HepG2 (cell line): Measurements from ENCODE around the gene GRIP1. TPM values are rescaled to one million over a fixed set of nuclear protein-coding genes. Genes with fewer than 3 reads are reported as not detected.

Source experiments
- ATAC-seq: fragments of 200-7000 bp; cut with Tn5 transposase; 3 replicates; pipeline ENCODE4 v1.9.1; 2020; ENCODE audit warnings: mild to moderate bottlenecking, moderate library complexity
- BruUV-seq: library from RNA; stranded (reverse); fragments of 400-500 nt; replicated peaks from 2 replicates; lab custom pipeline; 2021; lab: Mats Ljungman, UMichigan
- CTCF ChIA-PET: fragments of 300-600 bp; formaldehyde crosslinking; extraction: SDS; loops from one replicate; lab custom pipeline; 2021; ENCODE audit warnings: low total read pairs, inconsistent platforms, low intra/inter-chr PET ratio; lab: Yijun Ruan, JAX
- POLR2A ChIA-PET: fragments of 350-600 bp; sonication (Branson Sonifier 250); formaldehyde crosslinking; loops from one replicate; lab custom pipeline; 2020; ENCODE audit warnings: antibody characterized with exemption, inconsistent platforms; lab: Yijun Ruan, JAX
- DNase-seq: peaks from one replicate; pipeline ENCODE4 v3.0.0-alpha.2; 2015; ENCODE audit warnings: low spot score
- FAIRE-seq: peaks from 3 replicates; lab custom pipeline; 2011; peaks lifted over from hg19 to GRCh38; lab: Jason Lieb, UNC
- H2AFZ ChIP-seq: one replicate; pipeline ENCODE4 v1.6.1; 2011; ENCODE audit warnings: low read length, inconsistent platforms
- H3K27ac ChIP-seq: fragments of 300-600 bp; 3 replicates; pipeline ENCODE4 v1.8.0; 2011; ENCODE audit warnings: mixed run types, mild to moderate bottlenecking, mixed read lengths, low read length, inconsistent platforms; ENCODE audit not compliant: insufficient read depth; ENCODE audit errors: extremely low read length
- H3K27me3 ChIP-seq, 2 experiments: fragments of 200-600 bp in 1 of 2; 2 replicates in 1 of 2; 3 replicates in 1 of 2; pipeline versions ENCODE4 v1.6.0 to v1.8.0; 2011; ENCODE audit warnings: low read length in 2 of 2, mild to moderate bottlenecking in 2 of 2, moderate library complexity in 2 of 2, inconsistent platforms in 1 of 2; ENCODE audit not compliant: insufficient read depth in 2 of 2, control insufficient read depth in 1 of 2
- H3K36me3 ChIP-seq, 2 experiments: fragments of 200-600 bp in 1 of 2; replicated peaks in 1 of 2; 2 replicates in 1 of 2; 3 replicates in 1 of 2; pipeline versions ENCODE4 v1.5.1 to v1.8.0; 2011; ENCODE audit warnings: low read length in 2 of 2, inconsistent platforms in 1 of 2; ENCODE audit not compliant: insufficient read depth in 2 of 2, control insufficient read depth in 1 of 2
- H3K4me1 ChIP-seq: 2 replicates; pipeline ENCODE4 v1.5.1; 2012; ENCODE audit warnings: low read length, inconsistent platforms; ENCODE audit not compliant: insufficient read depth
- H3K4me2 ChIP-seq: 2 replicates; pipeline ENCODE4 v1.6.0; 2011; ENCODE audit warnings: low read depth, low read length, inconsistent platforms
- H3K4me3 ChIP-seq, 3 experiments: fragments of 200-600 bp in 1 of 3; sonication (generic), shearing (Covaris generic) in 1 of 3; replicated peaks in 1 of 3; 2 replicates each; pipeline ENCODE4 v1.5.1; 2011 to 2016; ENCODE audit warnings: low read length in 3 of 3, inconsistent platforms in 2 of 3, low read depth in 2 of 3, mild to moderate bottlenecking in 2 of 3, control low read depth in 1 of 3, mixed read lengths in 1 of 3; ENCODE audit not compliant: insufficient read depth in 1 of 3
- H3K79me2 ChIP-seq: one replicate; pipeline ENCODE4 v1.6.1; 2011; ENCODE audit warnings: low read length, inconsistent platforms; ENCODE audit not compliant: insufficient read depth
- H3K9ac ChIP-seq: 2 replicates; pipeline ENCODE4 v1.6.0; 2011; ENCODE audit warnings: mild to moderate bottlenecking, low read depth, low read length, inconsistent platforms; ENCODE audit not compliant: insufficient read depth
- H3K9me3 ChIP-seq: 2 replicates; pipeline ENCODE4 v1.5.1; 2012; ENCODE audit warnings: mild to moderate bottlenecking, low read length
- H4K20me1 ChIP-seq: 2 replicates; pipeline ENCODE4 v1.6.0; 2011; ENCODE audit warnings: inconsistent platforms, mild to moderate bottlenecking, low read length, moderate library complexity; ENCODE audit not compliant: insufficient read depth
- IRX3 ChIP-seq: sonication (generic); formaldehyde crosslinking; IDR thresholded peaks from 2 replicates; pipeline ENCODE4 v1.8.1; 2023; ENCODE audit warnings: mild to moderate bottlenecking, low read depth, missing genetic modification reagents, borderline replicate concordance
- NFYB ChIP-seq: sonication (generic); formaldehyde crosslinking; IDR thresholded peaks from 2 replicates; pipeline ENCODE4 v1.4.0; 2020; ENCODE audit warnings: missing genetic modification reagents
- ZNF841 ChIP-seq: sonication (generic); formaldehyde crosslinking; IDR thresholded peaks from 2 replicates; pipeline ENCODE4 v1.8.1; 2023; ENCODE audit warnings: missing genetic modification reagents, borderline replicate concordance
- in situ Hi-C: cut with HindIII; loops from 2 replicates; pipeline ENCODE4 v1.10.0; 2017; ENCODE audit warnings: low pct_unique_long_range_greater_than_20kb; ENCODE audit not compliant: extremely low pct_ligation_motif_present
- intact Hi-C: fragments of 100-400 bp; cut with micrococcal nuclease; formaldehyde crosslinking; loops from one replicate; pipeline ENCODE4 v1.10.0; 2022; ENCODE audit not compliant: unreplicated experiment
- polyA plus RNA-seq, 8 experiments: library from polyadenylated mRNA; depleted of rRNA in 3 of 8; stranded (reverse) in 7 of 8; unstranded in 1 of 8; fragments of >200 nt; fragmentation: Illumina TruSeq in 4 of 8; extraction: Trizol in 4 of 8; gene quantifications; 2 replicates each; pipeline versions ENCODE4 v1.2.1 to v1.2.3, GENCODE V29; 2011 to 2016; ENCODE audit warnings: low read depth in 4 of 8, missing spikeins in 1 of 8, mixed read lengths in 1 of 8; ENCODE audit not compliant: insufficient read depth in 1 of 8
- total RNA-seq, 5 experiments: library from RNA; depleted of rRNA; stranded (reverse); fragments of >200 nt; fragmentation: Illumina TruSeq; extraction: Trizol; gene quantifications; 2 replicates each; pipeline ENCODE4 v1.2.3, GENCODE V29; 2016; ENCODE audit warnings: low read depth in 1 of 5
- TF ChIP-seq, protein P1 (sequence below): sonication (generic); formaldehyde crosslinking; IDR thresholded peaks from 2 replicates; pipeline ENCODE4 v1.4.0; 2020; ENCODE audit warnings: low read depth, mild to moderate bottlenecking, missing genetic modification reagents
- TF ChIP-seq, protein P2 (sequence below): IDR thresholded peaks from 2 replicates; pipeline ENCODE4 v1.6.1; 2012; ENCODE audit warnings: low read depth, low read length, improper control_type of control experiment
- TF ChIP-seq, protein P3 (sequence below): IDR thresholded peaks from 2 replicates; pipeline ENCODE4 v1.6.1; 2016; ENCODE audit warnings: mild to moderate bottlenecking
- TF ChIP-seq, protein P4 (sequence below): IDR thresholded peaks from 2 replicates; pipeline ENCODE4 v1.6.1; 2016; ENCODE audit warnings: mild to moderate bottlenecking, missing biosample characterization, missing genetic modification reagents
- TF ChIP-seq, protein P5 (sequence below): sonication (generic); formaldehyde crosslinking; IDR thresholded peaks from 2 replicates; pipeline ENCODE4 v1.4.0; 2020; ENCODE audit warnings: low read depth, missing genetic modification reagents
- TF ChIP-seq, protein P6 (sequence below): sonication (generic); formaldehyde crosslinking; IDR thresholded peaks from 2 replicates; pipeline ENCODE4 v1.4.0; 2020; ENCODE audit warnings: mild to moderate bottlenecking, missing genetic modification reagents

GRIP1 gene
- total and polyA plus RNA-seq, 2 of the 13 experiments (the other 11 are each of a cell fraction or from before 2014, with no cell fraction given), result not detected

DNA sequence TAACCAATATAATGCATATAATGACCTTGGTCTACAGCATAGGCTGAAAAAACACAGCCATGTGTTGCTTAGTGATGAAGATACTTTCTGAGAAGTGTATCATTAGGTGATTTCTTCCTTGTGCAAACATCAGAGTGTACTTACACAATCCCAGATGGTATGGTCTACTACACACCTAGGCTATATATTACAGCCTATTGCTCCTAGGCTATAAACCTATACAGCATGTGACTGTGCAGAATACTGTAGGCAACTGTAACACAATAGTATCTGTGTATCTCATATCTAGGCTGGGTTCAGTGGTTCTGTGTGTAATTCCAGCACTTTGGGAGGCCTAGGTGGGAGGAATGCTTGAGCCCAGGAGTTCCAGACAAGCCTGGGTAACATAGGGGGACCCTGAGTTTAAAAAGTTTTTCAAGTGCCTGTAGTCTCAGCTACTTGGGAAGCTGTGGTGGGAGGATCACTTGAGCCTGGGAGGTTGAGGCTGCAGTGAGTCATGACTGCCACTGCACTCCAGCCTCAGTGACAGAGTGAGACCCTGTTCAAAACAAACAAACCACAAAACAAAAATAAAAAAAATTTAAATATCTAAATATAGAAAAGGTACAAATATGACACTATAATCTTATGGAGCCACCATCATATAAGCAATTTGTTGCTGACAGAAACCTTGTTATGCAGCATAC lies 66.6 kb downstream of the GRIP1 start:
- CTCF ChIA-PET, result no interaction called here
- TF ChIP-seq, protein P1, sequence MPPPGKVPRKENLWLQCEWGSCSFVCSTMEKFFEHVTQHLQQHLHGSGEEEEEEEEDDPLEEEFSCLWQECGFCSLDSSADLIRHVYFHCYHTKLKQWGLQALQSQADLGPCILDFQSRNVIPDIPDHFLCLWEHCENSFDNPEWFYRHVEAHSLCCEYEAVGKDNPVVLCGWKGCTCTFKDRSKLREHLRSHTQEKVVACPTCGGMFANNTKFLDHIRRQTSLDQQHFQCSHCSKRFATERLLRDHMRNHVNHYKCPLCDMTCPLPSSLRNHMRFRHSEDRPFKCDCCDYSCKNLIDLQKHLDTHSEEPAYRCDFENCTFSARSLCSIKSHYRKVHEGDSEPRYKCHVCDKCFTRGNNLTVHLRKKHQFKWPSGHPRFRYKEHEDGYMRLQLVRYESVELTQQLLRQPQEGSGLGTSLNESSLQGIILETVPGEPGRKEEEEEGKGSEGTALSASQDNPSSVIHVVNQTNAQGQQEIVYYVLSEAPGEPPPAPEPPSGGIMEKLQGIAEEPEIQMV (CRISPR knock-in tag), result no peak
- TF ChIP-seq, protein P2, sequence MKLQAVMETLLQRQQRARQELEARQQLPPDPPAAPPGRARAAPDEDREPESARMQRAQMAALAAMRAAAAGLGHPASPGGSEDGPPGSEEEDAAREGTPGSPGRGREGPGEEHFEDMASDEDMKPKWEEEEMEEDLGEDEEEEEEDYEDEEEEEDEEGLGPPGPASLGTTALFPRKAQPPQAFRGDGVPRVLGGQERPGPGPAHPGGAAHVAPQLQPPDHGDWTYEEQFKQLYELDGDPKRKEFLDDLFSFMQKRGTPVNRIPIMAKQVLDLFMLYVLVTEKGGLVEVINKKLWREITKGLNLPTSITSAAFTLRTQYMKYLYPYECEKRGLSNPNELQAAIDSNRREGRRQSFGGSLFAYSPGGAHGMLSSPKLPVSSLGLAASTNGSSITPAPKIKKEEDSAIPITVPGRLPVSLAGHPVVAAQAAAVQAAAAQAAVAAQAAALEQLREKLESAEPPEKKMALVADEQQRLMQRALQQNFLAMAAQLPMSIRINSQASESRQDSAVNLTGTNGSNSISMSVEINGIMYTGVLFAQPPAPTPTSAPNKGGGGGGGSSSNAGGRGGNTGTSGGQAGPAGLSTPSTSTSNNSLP, result no peak
- TF ChIP-seq IRX3 (CRISPR knock-in tag), result no peak
- TF ChIP-seq, protein P3, sequence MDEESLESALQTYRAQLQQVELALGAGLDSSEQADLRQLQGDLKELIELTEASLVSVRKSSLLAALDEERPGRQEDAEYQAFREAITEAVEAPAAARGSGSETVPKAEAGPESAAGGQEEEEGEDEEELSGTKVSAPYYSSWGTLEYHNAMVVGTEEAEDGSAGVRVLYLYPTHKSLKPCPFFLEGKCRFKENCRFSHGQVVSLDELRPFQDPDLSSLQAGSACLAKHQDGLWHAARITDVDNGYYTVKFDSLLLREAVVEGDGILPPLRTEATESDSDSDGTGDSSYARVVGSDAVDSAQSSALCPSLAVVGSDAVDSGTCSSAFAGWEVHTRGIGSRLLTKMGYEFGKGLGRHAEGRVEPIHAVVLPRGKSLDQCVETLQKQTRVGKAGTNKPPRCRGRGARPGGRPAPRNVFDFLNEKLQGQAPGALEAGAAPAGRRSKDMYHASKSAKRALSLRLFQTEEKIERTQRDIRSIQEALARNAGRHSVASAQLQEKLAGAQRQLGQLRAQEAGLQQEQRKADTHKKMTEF (CRISPR knock-in tag), result no peak
- no peak for TF ChIP-seq NFYB (CRISPR knock-in tag)
- TF ChIP-seq, protein P4, sequence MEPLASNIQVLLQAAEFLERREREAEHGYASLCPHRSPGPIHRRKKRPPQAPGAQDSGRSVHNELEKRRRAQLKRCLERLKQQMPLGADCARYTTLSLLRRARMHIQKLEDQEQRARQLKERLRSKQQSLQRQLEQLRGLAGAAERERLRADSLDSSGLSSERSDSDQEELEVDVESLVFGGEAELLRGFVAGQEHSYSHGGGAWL, result no peak
- TF ChIP-seq, protein P5, sequence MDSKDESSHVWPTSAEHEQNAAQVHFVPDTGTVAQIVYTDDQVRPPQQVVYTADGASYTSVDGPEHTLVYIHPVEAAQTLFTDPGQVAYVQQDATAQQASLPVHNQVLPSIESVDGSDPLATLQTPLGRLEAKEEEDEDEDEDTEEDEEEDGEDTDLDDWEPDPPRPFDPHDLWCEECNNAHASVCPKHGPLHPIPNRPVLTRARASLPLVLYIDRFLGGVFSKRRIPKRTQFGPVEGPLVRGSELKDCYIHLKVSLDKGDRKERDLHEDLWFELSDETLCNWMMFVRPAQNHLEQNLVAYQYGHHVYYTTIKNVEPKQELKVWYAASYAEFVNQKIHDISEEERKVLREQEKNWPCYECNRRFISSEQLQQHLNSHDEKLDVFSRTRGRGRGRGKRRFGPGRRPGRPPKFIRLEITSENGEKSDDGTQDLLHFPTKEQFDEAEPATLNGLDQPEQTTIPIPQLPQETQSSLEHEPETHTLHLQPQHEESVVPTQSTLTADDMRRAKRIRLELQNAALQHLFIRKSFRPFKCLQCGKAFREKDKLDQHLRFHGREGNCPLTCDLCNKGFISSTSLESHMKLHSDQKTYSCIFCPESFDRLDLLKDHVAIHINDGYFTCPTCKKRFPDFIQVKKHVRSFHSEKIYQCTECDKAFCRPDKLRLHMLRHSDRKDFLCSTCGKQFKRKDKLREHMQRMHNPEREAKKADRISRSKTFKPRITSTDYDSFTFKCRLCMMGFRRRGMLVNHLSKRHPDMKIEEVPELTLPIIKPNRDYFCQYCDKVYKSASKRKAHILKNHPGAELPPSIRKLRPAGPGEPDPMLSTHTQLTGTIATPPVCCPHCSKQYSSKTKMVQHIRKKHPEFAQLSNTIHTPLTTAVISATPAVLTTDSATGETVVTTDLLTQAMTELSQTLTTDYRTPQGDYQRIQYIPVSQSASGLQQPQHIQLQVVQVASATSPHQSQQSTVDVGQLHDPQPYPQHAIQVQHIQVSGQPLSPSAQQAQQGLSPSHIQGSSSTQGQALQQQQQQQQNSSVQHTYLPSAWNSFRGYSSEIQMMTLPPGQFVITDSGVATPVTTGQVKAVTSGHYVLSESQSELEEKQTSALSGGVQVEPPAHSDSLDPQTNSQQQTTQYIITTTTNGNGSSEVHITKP (CRISPR knock-in tag), result no peak
- TF ChIP-seq ZNF841 (CRISPR knock-in tag), result no peak
- TF ChIP-seq, protein P6, sequence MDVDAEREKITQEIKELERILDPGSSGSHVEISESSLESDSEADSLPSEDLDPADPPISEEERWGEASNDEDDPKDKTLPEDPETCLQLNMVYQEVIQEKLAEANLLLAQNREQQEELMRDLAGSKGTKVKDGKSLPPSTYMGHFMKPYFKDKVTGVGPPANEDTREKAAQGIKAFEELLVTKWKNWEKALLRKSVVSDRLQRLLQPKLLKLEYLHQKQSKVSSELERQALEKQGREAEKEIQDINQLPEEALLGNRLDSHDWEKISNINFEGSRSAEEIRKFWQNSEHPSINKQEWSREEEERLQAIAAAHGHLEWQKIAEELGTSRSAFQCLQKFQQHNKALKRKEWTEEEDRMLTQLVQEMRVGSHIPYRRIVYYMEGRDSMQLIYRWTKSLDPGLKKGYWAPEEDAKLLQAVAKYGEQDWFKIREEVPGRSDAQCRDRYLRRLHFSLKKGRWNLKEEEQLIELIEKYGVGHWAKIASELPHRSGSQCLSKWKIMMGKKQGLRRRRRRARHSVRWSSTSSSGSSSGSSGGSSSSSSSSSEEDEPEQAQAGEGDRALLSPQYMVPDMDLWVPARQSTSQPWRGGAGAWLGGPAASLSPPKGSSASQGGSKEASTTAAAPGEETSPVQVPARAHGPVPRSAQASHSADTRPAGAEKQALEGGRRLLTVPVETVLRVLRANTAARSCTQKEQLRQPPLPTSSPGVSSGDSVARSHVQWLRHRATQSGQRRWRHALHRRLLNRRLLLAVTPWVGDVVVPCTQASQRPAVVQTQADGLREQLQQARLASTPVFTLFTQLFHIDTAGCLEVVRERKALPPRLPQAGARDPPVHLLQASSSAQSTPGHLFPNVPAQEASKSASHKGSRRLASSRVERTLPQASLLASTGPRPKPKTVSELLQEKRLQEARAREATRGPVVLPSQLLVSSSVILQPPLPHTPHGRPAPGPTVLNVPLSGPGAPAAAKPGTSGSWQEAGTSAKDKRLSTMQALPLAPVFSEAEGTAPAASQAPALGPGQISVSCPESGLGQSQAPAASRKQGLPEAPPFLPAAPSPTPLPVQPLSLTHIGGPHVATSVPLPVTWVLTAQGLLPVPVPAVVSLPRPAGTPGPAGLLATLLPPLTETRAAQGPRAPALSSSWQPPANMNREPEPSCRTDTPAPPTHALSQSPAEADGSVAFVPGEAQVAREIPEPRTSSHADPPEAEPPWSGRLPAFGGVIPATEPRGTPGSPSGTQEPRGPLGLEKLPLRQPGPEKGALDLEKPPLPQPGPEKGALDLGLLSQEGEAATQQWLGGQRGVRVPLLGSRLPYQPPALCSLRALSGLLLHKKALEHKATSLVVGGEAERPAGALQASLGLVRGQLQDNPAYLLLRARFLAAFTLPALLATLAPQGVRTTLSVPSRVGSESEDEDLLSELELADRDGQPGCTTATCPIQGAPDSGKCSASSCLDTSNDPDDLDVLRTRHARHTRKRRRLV (CRISPR knock-in tag), result no peak

More for the DNA sequence above, 66.6 kb downstream of the GRIP1 start:
- POLR2A ChIA-PET, result no interaction called here
- H3K9ac ChIP-seq, result no peak overlapping the region
- ATAC-seq (no peak), FAIRE-seq (no peak), DNase-seq (no peak)
- H3K27ac ChIP-seq, result no peak overlapping the region
- no peaks in the 10 kb centered on the region for H3K36me3 ChIP-seq
- no TSS peak for BruUV-seq
- no peak overlapping the region for H2AFZ ChIP-seq
- intact Hi-C loops (no loop called here), in situ Hi-C loops (no loop called here)
- H3K4me3 ChIP-seq, result no peak overlapping the region
- H3K79me2 ChIP-seq, result no peaks in the 10 kb centered on the region
- no peaks in the 10 kb centered on the region for H3K27me3 ChIP-seq
- no peak overlapping the region for H3K4me2 ChIP-seq
- no peaks in the 10 kb centered on the region for H3K9me3 ChIP-seq
- H4K20me1 ChIP-seq, result no peaks in the 10 kb centered on the region
- no peaks in the 10 kb centered on the region for H3K4me1 ChIP-seq
